Sigmoid colon (tissue), 4 donors: ENCODE measurements around the gene CAMTA1.
"Not testable (repeated sequence)": the region's sequence is repeated elsewhere in the genome, so short reads cannot be mapped to it uniquely, and the experiment has no call there.

Experiments used
- EP300 ChIP-seq, 4 donors: sonication (generic); formaldehyde crosslinking; IDR thresholded peaks; one replicate each; pipeline ENCODE4 v1.6.1; 2017; ENCODE audit warnings: antibody characterized with exemption in 4 of 4
- POLR2A ChIP-seq, 2 donors: fragments of 450-650 bp; IDR thresholded peaks; one replicate each; pipeline ENCODE4 v1.6.1; 2016; ENCODE audit warnings: antibody characterized with exemption in 2 of 2, mild to moderate bottlenecking in 2 of 2, moderate library complexity in 2 of 2
- TF ChIP-seq, protein P1 (sequence below), 4 experiments: fragments of 450-650 bp in 3 of 4; fragments of 200-600 bp in 1 of 4; IDR thresholded peaks; one replicate each; pipeline ENCODE4 v1.5.1; 2016 to 2019; ENCODE audit warnings: antibody characterized with exemption in 4 of 4, mild to moderate bottlenecking in 3 of 4, moderate library complexity in 2 of 4

DNA sequence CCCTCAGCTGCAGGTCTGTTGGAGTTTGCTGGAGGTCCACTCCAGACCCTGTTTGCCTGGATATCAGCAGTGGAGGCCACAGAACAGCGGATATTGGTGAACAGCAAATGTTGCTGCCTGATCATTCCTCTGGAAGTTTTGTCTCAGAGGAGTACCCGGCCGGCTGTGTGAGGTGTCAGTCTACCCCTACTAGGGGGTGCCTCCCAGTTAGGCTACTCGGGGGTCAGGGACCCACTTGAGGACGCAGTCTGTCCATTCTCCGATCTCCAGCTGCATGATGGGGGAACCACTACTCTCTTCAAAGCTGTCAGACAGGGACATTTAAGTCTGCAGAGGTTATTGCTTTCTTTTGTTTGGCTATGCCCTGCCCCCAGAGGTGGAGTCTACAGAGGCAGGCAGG is 819.7 kb downstream of the CAMTA1 start:
- TF ChIP-seq, protein P1, sequence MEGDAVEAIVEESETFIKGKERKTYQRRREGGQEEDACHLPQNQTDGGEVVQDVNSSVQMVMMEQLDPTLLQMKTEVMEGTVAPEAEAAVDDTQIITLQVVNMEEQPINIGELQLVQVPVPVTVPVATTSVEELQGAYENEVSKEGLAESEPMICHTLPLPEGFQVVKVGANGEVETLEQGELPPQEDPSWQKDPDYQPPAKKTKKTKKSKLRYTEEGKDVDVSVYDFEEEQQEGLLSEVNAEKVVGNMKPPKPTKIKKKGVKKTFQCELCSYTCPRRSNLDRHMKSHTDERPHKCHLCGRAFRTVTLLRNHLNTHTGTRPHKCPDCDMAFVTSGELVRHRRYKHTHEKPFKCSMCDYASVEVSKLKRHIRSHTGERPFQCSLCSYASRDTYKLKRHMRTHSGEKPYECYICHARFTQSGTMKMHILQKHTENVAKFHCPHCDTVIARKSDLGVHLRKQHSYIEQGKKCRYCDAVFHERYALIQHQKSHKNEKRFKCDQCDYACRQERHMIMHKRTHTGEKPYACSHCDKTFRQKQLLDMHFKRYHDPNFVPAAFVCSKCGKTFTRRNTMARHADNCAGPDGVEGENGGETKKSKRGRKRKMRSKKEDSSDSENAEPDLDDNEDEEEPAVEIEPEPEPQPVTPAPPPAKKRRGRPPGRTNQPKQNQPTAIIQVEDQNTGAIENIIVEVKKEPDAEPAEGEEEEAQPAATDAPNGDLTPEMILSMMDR (IDR thresholded peaks at IDR 0.05) = not testable (repeated sequence)
- not testable (repeated sequence) for TF ChIP-seq EP300, POLR2A (IDR thresholded peaks at IDR 0.05)
